ENCODE results near the gene IER5. TPM values are rescaled to one million over a fixed set of nuclear protein-coding genes. Genes with fewer than 3 reads are reported as not detected.

The IER5 gene
- total RNA-seq, 1 experiment from 2014 or later, result 9.4 TPM

DNA sequence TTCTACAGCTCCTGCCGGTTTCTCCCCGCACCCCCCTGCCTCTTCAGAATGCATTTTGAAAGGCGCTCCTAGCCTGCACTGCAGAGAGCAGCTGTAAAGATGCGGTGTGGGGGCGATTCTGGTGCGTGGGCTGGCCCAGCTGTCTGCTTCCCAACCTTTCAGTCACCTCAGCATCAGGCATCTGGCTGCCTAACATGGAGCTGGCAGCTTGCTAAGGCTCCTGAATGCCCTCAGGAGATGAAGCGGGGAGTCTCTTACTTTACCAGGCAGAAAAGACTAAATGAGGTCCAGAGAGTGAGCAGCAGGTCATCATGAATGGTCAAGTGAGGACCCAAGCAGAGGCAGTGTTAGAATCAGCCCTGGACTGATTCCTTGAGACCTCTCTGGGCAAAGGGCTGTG is 8.7 kb downstream of the IER5 start:
- Histone ChIP-seq H3K36me3 (ENCODE audit: control insufficient read depth, insufficient read depth, low read length) (no peaks in the 10 kb centered on the region), H3K4me3 (ENCODE audit: low read depth, low read length) (no peak overlapping the region), H3K4me1 (peaks cover 64% of the 10 kb centered on the region), H3K9me3 (no peaks in the 10 kb centered on the region), H3K27me3 (replicated peaks; ENCODE audit: control insufficient read depth, insufficient read depth, low read length) (no peaks in the 10 kb centered on the region)
- POLR2A ChIA-PET, result interaction anchor here (0.5 kb wide), 1 partner anchor 234 kb away, joined by 3 read pairs; no protein-coding TSS in a partner anchor
- H3K4me1 Mint-ChIP-seq (ENCODE audit: low read depth, unreplicated experiment), result peaks cover 56% of the 10 kb centered on the region
- H3K27me3 Mint-ChIP-seq (ENCODE audit: insufficient read depth, unreplicated experiment), result no peaks in the 10 kb centered on the region
- no peak for DNase-seq
- CTCF ChIA-PET, result no interaction called here
- no peaks in the 10 kb centered on the region for H3K9me3 Mint-ChIP-seq (ENCODE audit: unreplicated experiment)
- TF ChIP-seq, protein P1, sequence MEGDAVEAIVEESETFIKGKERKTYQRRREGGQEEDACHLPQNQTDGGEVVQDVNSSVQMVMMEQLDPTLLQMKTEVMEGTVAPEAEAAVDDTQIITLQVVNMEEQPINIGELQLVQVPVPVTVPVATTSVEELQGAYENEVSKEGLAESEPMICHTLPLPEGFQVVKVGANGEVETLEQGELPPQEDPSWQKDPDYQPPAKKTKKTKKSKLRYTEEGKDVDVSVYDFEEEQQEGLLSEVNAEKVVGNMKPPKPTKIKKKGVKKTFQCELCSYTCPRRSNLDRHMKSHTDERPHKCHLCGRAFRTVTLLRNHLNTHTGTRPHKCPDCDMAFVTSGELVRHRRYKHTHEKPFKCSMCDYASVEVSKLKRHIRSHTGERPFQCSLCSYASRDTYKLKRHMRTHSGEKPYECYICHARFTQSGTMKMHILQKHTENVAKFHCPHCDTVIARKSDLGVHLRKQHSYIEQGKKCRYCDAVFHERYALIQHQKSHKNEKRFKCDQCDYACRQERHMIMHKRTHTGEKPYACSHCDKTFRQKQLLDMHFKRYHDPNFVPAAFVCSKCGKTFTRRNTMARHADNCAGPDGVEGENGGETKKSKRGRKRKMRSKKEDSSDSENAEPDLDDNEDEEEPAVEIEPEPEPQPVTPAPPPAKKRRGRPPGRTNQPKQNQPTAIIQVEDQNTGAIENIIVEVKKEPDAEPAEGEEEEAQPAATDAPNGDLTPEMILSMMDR (IDR thresholded peaks at IDR 0.05; ENCODE audit: insufficient read depth in 1 of 2, low read depth in 1 of 2, low read length in 1 of 2, severe bottlenecking in 1 of 2, unreplicated experiment in 1 of 2), result no peak
- peaks cover 16% of the 10 kb centered on the region for H3K36me3 Mint-ChIP-seq (ENCODE audit: insufficient read depth, unreplicated experiment)
- no peak overlapping the region for H3K27ac Mint-ChIP-seq (ENCODE audit: unreplicated experiment)
- H3K4me3 Mint-ChIP-seq (ENCODE audit: unreplicated experiment), result no peak overlapping the region
- intact Hi-C loops (cut with micrococcal nuclease; ENCODE audit: unreplicated experiment), result no loop called here
- BruUV-seq (replicated peaks), result no TSS peak

DNA sequence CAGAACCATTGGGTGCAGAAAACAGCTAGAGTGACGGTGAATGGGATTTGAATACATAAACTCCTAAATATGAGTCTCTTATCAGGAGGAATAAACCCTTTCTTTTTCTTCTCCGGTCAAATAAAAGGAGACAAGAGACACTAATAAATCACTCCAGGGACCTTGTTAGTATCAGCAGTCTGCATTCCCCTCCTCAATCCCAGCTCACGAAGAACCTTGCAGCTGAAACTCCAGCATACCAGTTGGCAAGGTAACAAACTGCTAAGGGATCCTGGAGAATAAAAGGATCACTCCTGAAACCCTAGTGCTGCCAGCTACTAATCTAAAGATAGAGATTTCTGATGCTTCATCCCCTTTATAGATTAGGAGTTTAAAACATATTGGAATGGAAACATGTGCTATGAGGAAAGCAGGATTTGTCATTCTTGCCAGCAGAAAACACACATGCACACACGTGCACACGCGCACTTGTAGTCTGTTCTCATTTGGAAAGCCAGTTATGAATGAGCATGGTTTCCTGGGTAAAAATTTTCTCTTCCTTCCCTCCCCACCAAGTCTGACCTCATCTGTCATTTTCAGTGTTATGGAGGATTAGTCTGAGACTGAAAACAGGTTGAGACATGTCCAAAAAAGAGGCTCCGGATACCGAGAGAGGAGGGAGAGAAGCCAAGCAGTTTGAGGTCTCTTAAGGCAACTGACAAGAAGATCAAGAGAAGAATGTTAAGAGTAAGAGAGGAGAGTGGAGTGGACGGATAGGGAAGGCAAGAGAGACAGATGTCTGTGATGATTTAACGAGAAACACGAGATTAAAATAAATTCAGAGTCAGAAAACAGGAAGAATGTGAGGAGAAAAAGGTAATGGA is 10.9 kb downstream of the IER5 start:
- no peaks in the 10 kb centered on the region for H3K36me3 ChIP-seq (ENCODE audit: control insufficient read depth, insufficient read depth, low read length)
- TF ChIP-seq, protein P1 (IDR thresholded peaks at IDR 0.05; ENCODE audit: insufficient read depth in 1 of 2, low read depth in 1 of 2, low read length in 1 of 2, severe bottlenecking in 1 of 2, unreplicated experiment in 1 of 2), result no peak
- Mint-ChIP-seq H3K27ac (ENCODE audit: unreplicated experiment) (peak overlapping the region; percentile 31), H3K27me3 (ENCODE audit: insufficient read depth, unreplicated experiment) (no peaks in the 10 kb centered on the region), H3K36me3 (ENCODE audit: insufficient read depth, unreplicated experiment) (peaks cover 5% of the 10 kb centered on the region), H3K4me3 (ENCODE audit: unreplicated experiment) (peak overlapping the region; percentile 46), H3K9me3 (ENCODE audit: unreplicated experiment) (no peaks in the 10 kb centered on the region), H3K4me1 (ENCODE audit: low read depth, unreplicated experiment) (peaks cover 47% of the 10 kb centered on the region)
- H3K27me3 ChIP-seq (replicated peaks; ENCODE audit: control insufficient read depth, insufficient read depth, low read length), result no peaks in the 10 kb centered on the region
- DNase-seq, result peak in 1 of 2 experiments; percentile 22
- no TSS peak for BruUV-seq (replicated peaks)
- no peak overlapping the region for H3K4me3 ChIP-seq (ENCODE audit: low read depth, low read length)
- H3K9me3 ChIP-seq, result no peaks in the 10 kb centered on the region
- POLR2A ChIA-PET, result interaction anchor here (1.0 to 1.4 kb wide), 3 partner anchors 9 to 18 kb away, joined by 3 to 9 read pairs (median 7); partner anchors contain the start of gene IER5
- intact Hi-C loops (cut with micrococcal nuclease; ENCODE audit: unreplicated experiment), result no loop called here
- H3K4me1 ChIP-seq, result peaks cover 54% of the 10 kb centered on the region
- CTCF ChIA-PET, result interaction anchor here (0.9 to 1.2 kb wide), 5 partner anchors 9 to 43 kb away, joined by 3 to 5 read pairs (median 4); no protein-coding TSS in a partner anchor

- Histone ChIP-seq H3K4me1 (peaks cover 45% of the 10 kb centered on the region), H3K9me3 (no peaks in the 10 kb centered on the region), H3K4me3 (ENCODE audit: low read depth, low read length) (no peak overlapping the region), H3K27me3 (replicated peaks; ENCODE audit: control insufficient read depth, insufficient read depth, low read length) (no peaks in the 10 kb centered on the region), H3K36me3 (ENCODE audit: control insufficient read depth, insufficient read depth, low read length) (no peaks in the 10 kb centered on the region)
- intact Hi-C loops (cut with micrococcal nuclease; ENCODE audit: unreplicated experiment), result no loop called here
- BruUV-seq (replicated peaks), result no TSS peak
- POLR2A ChIA-PET, result interaction anchor here (0.8 to 1.4 kb wide), 4 partner anchors 8 to 17 kb away, joined by 3 to 9 read pairs (median 6); partner anchors contain the start of gene IER5
- TF ChIP-seq, protein P1 (IDR thresholded peaks at IDR 0.05; ENCODE audit: insufficient read depth in 1 of 2, low read depth in 1 of 2, low read length in 1 of 2, severe bottlenecking in 1 of 2, unreplicated experiment in 1 of 2), result no peak
- H3K9me3 Mint-ChIP-seq (ENCODE audit: unreplicated experiment), result no peaks in the 10 kb centered on the region
- CTCF ChIA-PET, result interaction anchor here (0.9 to 1.2 kb wide), 3 partner anchors 8 to 219 kb away, joined by 3 to 10 read pairs (median 5); no protein-coding TSS in a partner anchor
- no peaks in the 10 kb centered on the region for H3K27me3 Mint-ChIP-seq (ENCODE audit: insufficient read depth, unreplicated experiment)
- H3K4me1 Mint-ChIP-seq (ENCODE audit: low read depth, unreplicated experiment), result peaks cover 38% of the 10 kb centered on the region
- peak overlapping the region; percentile 46 for H3K4me3 Mint-ChIP-seq (ENCODE audit: unreplicated experiment)
- peak; percentile 36 to 55 for DNase-seq
- peaks cover 13% of the 10 kb centered on the region for H3K36me3 Mint-ChIP-seq (ENCODE audit: insufficient read depth, unreplicated experiment)
- peak overlapping the region; percentile 7 for H3K27ac Mint-ChIP-seq (ENCODE audit: unreplicated experiment)
These were observed 11.8 kb downstream of the IER5 start for GRCh38 chr1:181100015-181100905.

Measured in Caco-2 (cell line).